ENCODE data around the gene PARN.

GRCh38 chr16:14490235-14490634, 139.8 kb downstream of the PARN start:
- TF ChIP-seq EZH2 (IDR thresholded peaks at IDR 0.05; ENCODE audit: insufficient read depth, poor library complexity, severe bottlenecking) = no peak
- TF ChIP-seq EZH2phosphoT487 (IDR thresholded peaks at IDR 0.05; ENCODE audit: insufficient read depth, low read depth) = no peak
